Renal cortex interstitium (tissue), 15 donors: Measurements from ENCODE around the gene EXTL1. TPM values are rescaled to one million over a fixed set of nuclear protein-coding genes. Genes with fewer than 3 reads are reported as not detected.
A peak's percentile ranks its signal among the peaks of the same experiment; 100 is the strongest.
"Not testable (repeated sequence)": the region's sequence is repeated elsewhere in the genome, so short reads cannot be mapped to it uniquely, and the experiment has no call there.

Experiments
- DNase-seq, 11 donors: peaks; one replicate each; pipeline ENCODE4 v3.0.0-alpha.2; 2013; ENCODE audit warnings: low read depth in 9 of 11, low spot score in 4 of 11; ENCODE audit errors: extremely low read depth in 1 of 11
- long read RNA-seq, 16 experiments: transcript quantifications; one replicate each; lab custom pipeline, GENCODE V29; 2026
- polyA plus RNA-seq, 3 donors: library from polyadenylated mRNA; unstranded; fragments of 120-200 nt; gene quantifications; one replicate each; pipeline ENCODE4 v1.2.1, GENCODE V29; 2013; ENCODE audit not compliant: insufficient read length in 3 of 3

Gene EXTL1, protein sequence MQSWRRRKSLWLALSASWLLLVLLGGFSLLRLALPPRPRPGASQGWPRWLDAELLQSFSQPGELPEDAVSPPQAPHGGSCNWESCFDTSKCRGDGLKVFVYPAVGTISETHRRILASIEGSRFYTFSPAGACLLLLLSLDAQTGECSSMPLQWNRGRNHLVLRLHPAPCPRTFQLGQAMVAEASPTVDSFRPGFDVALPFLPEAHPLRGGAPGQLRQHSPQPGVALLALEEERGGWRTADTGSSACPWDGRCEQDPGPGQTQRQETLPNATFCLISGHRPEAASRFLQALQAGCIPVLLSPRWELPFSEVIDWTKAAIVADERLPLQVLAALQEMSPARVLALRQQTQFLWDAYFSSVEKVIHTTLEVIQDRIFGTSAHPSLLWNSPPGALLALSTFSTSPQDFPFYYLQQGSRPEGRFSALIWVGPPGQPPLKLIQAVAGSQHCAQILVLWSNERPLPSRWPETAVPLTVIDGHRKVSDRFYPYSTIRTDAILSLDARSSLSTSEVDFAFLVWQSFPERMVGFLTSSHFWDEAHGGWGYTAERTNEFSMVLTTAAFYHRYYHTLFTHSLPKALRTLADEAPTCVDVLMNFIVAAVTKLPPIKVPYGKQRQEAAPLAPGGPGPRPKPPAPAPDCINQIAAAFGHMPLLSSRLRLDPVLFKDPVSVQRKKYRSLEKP
- 1 to 10 TPM; 1.5 to 1.7 (median 1.6) TPM for polyA plus RNA-seq
- long read RNA-seq, donor 1: 0 reads
- long read RNA-seq, donor 2: 0 reads
- long read RNA-seq, donor 3: 0 reads
- long read RNA-seq, donor 4: 0 reads
- long read RNA-seq, donor 5: 0 reads
- long read RNA-seq, donor 6: 0 reads
- long read RNA-seq, donor 7: 0 reads
- long read RNA-seq, donor 8: 0 reads
- long read RNA-seq, donor 9: 0 reads
- long read RNA-seq, donor 10: 0 reads
- long read RNA-seq, donor 11: 0 reads
- long read RNA-seq, donor 12: 0 reads
- long read RNA-seq, donor 13: 0 reads
- long read RNA-seq, donor 14: 0 reads
- long read RNA-seq, donor 15: 0 reads
- long read RNA-seq, donor 16: 0 reads

- peak in 2 of 11 donors; percentile 48 to 54 for DNase-seq
These were observed at the start of gene EXTL1 for GRCh38 chr1:26021647-26022403. EXTL1 (plus strand) TSS chr1:26021775; CDS start chr1:26022647, 872 bp downstream.

- no peak for DNase-seq
These were observed 49.8 kb upstream of the EXTL1 start for GRCh38 chr1:25971811-25972180.

DNA sequence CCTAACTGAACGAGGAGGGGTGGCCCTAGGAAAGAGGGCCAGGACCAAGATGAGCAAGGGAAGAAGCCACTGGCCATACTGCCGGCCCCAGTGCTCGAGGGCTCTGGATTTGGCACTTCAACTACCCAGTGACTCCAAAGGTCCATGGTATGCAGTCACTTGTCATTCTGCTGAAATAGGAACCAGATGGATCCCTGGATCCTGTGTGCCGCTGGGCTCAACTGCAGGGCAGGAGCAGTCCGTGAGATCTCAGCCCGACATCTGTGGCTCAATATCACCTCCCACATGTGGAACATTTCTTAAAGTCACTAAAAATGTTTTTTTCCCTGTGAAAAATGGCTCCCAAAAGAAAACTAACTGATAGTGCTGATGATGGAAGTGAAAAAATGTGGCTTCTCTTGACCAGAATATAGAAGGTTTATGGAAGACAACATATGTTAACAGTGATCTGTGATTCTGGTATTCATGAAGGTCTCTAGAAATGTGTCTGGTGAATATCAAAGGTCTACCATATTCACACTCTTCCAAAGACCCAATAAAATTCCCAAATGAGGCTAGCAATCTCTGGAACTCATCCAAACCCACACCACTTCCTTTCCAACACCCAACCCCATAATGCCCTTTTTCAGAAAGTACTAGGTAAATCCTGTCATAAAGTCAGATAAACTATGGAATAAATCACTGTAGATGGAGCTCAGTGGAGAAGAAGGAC is 47.8 kb upstream of the EXTL1 start:
- DNase-seq: no peak

- no peak for DNase-seq
These were observed 43.8 kb upstream of the EXTL1 start for GRCh38 chr1:25977801-25978200.

DNA sequence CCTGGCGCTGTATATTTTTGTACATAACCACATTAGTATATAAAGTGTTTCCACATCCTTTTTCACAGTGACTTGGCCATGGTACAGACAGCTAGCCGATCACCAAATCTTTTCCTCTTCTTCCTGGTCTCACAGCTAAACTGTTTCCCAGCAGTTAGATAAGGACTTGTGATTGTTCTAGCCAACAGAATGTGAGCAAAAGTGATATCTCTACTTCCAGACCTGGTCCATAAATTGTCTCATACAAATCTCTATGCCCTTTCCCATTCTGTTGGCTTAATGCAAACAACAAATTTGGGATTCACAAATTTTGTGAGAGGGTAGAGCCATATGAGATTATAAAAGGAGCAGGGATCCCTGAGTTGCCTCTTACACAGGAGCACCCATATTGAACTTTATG is 43.2 kb upstream of the EXTL1 start:
- no peak for DNase-seq

GRCh38 chr1:25979210-25979609 is 42.4 kb upstream of the EXTL1 start:
- DNase-seq: no peak

DNA sequence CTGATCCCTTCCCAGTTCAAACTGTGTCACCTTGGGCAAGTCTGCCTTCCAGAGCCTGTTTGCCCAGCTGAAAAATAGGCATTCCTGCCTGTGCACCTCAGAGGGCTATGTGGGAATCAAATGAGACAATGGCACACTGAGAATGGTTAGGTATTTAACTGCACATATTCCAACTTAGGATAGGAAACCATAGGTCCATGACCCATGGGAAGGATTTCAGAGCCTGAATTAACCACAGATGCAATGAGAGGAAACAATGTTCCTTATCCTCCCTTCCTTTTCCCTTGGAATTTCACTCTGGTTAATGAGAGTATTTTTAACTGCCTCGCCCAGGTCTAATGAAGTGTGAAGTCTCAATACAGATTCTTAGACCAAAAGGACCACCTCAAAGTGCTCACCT is 36.4 kb upstream of the EXTL1 start:
- no peak for DNase-seq

- DNase-seq: no peak
These were observed 35.9 kb upstream of the EXTL1 start for GRCh38 chr1:25985670-25986069.

- not testable (repeated sequence) for DNase-seq
These were observed 34.8 kb upstream of the EXTL1 start for GRCh38 chr1:25986773-25987172.

DNA sequence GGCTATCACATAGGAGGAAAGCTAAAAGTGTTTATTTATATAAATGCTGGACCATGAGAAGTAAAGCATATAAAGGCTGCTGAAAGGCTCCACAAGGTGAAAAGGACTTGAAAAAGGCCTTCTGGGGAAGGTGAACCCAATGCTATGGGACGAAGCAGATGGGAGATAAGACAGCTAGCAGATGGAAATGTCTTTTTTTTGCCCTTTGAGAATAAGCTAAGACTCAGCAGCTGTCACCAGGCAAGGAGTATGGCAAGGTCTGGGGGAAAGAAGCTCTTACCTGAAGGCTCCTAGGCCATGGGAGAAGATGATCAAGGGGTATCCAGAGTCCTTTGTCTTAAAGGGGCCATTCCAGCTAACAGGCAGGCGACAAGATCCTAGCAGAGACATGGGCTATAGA is 33.6 kb upstream of the EXTL1 start:
- no peak for DNase-seq

GRCh38 chr1:25989440-25990234 is 31.9 kb upstream of the EXTL1 start:
- no peak for DNase-seq

GRCh38 chr1:25990251-25990650 is 31.3 kb upstream of the EXTL1 start:
- DNase-seq: no peak

GRCh38 chr1:25990702-25991395 is 30.7 kb upstream of the EXTL1 start:
- no peak for DNase-seq

DNA sequence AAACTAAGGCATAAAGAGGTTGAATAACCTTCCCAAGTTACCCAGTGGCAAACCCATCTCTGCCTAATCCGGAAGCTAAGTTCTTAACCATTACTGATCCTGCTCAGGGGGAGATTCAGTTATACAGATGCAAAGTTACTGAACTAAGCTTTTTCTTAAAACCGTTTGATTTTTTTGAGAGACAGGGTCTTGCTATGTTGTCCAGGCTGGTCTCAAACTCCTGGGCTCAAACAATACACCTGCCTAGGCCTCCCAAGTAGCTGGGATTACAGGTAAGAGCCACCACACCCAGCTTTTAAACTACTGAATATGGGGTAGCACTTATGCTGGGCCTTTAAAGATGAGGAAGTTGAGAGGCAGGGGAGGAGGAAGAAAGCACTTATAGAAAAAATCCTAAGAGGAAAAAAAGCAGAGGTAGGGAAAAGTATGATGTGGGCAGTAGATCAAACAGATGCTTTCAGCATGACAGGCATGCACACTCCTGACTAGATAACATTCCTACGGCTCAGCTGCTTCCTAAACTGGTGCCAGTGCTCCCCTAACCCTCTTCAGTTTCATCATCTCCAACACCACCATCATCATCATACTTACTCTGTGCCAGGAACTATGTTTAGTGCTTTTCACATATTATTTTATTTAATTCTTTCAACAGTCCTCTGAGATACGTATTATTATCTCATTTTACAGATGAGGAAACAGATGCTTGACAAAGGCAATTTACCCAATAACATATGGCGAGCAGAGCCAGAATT is 29.5 kb upstream of the EXTL1 start:
- no peak for DNase-seq

- no peak for DNase-seq
These were observed 28.8 kb upstream of the EXTL1 start for GRCh38 chr1:25992689-25993171.

GRCh38 chr1:25993197-25993951 is 28.2 kb upstream of the EXTL1 start:
- no peak for DNase-seq
